ENCODE results near the gene SYTL4.

GRCh38 chrX:100652266-100652665 is 79.7 kb downstream of the SYTL4 start:
- no peak for TF ChIP-seq CTCF (IDR thresholded peaks at IDR 0.05; ENCODE audit: low read depth, low read length, poor library complexity, severe bottlenecking)
- no peak for TF ChIP-seq EZH2phosphoT487 (IDR thresholded peaks at IDR 0.05; ENCODE audit: borderline replicate concordance, low read length)
